Fibroblast of lung (primary cell): ENCODE results near the gene DLG2. TPM values are rescaled to one million over a fixed set of nuclear protein-coding genes. Genes with fewer than 3 reads are reported as not detected.

Experiments used
- DNase-seq, 2 donors: peaks; one replicate each; pipeline versions ENCODE4 v3.0.0 to v3.0.0-alpha.2; 2010; ENCODE audit warnings: low read depth in 2 of 2
- H2AFZ ChIP-seq: 2 replicates; pipeline ENCODE4 v1.5.1; 2012; ENCODE audit warnings: low read length, control low read depth, inconsistent platforms
- H3K27ac ChIP-seq: 2 replicates; pipeline ENCODE4 v1.5.1; 2011; ENCODE audit warnings: low read length, control low read depth; ENCODE audit not compliant: insufficient read depth
- H3K27me3 ChIP-seq: 2 replicates; pipeline ENCODE4 v1.5.1; 2011; ENCODE audit warnings: mild to moderate bottlenecking, low read length; ENCODE audit not compliant: control insufficient read depth, insufficient read depth
- H3K36me3 ChIP-seq: 2 replicates; pipeline ENCODE4 v1.5.1; 2011; ENCODE audit warnings: low read length; ENCODE audit not compliant: control insufficient read depth, insufficient read depth
- H3K4me1 ChIP-seq: 2 replicates; pipeline ENCODE4 v1.5.1; 2011; ENCODE audit warnings: low read length; ENCODE audit not compliant: control insufficient read depth, insufficient read depth; ENCODE audit errors: extremely low read depth
- H3K4me2 ChIP-seq: 2 replicates; pipeline ENCODE4 v1.5.1; 2011; ENCODE audit warnings: low read length, control low read depth; ENCODE audit not compliant: insufficient read depth; ENCODE audit errors: extremely low read depth
- H3K4me3 ChIP-seq, 4 experiments: fragments of 200-600 bp in 1 of 4; sonication (generic) in 1 of 4; replicated peaks in 1 of 4; 2 replicates each; pipeline ENCODE4 v1.5.1; 2011 to 2016; ENCODE audit warnings: low read length in 4 of 4, low read depth in 3 of 4, mild to moderate bottlenecking in 3 of 4, control low read depth in 2 of 4, inconsistent platforms in 1 of 4, mixed read lengths in 1 of 4; ENCODE audit not compliant: insufficient read depth in 1 of 4; ENCODE audit errors: control extremely low read depth in 1 of 4
- H3K79me2 ChIP-seq: 2 replicates; pipeline ENCODE4 v1.5.1; 2012; ENCODE audit warnings: mild to moderate bottlenecking, low read length, inconsistent platforms; ENCODE audit not compliant: control insufficient read depth, insufficient read depth
- H3K9ac ChIP-seq: 2 replicates; pipeline ENCODE4 v1.5.1; 2011; ENCODE audit warnings: mild to moderate bottlenecking, low read length, control low read depth; ENCODE audit not compliant: insufficient read depth
- H3K9me3 ChIP-seq: 2 replicates; pipeline ENCODE4 v1.5.1; 2012; ENCODE audit warnings: low read depth, low read length; ENCODE audit not compliant: control insufficient read depth, insufficient read depth
- H4K20me1 ChIP-seq: 2 replicates; pipeline ENCODE4 v1.5.1; 2011; ENCODE audit warnings: low read length; ENCODE audit not compliant: control insufficient read depth, insufficient read depth; ENCODE audit errors: extremely low read depth
- CTCF ChIP-seq, 2 donors: IDR thresholded peaks in 1 of 2; conservative IDR thresholded peaks in 1 of 2; 1 replicate in 1 of 2; 2 replicates in 1 of 2; pipeline ENCODE4 v1.5.1; 2011 to 2012; ENCODE audit warnings: low read length in 2 of 2, control low read depth in 1 of 2, inconsistent platforms in 1 of 2, low read depth in 1 of 2, mild to moderate bottlenecking in 1 of 2
- EZH2 ChIP-seq: IDR thresholded peaks from 2 replicates; pipeline ENCODE4 v1.5.1; 2012; ENCODE audit warnings: low read length, control low read depth, mild to moderate bottlenecking; ENCODE audit errors: missing control alignments
- polyA plus RNA-seq, 2 donors: library from polyadenylated mRNA; depleted of rRNA in 1 of 2; stranded (reverse) in 1 of 2; unstranded in 1 of 2; fragments of >200 nt; gene quantifications; 2 replicates each; pipeline ENCODE4 v1.2.1, GENCODE V29; 2011 to 2012; ENCODE audit warnings: missing spikeins in 1 of 2
- total RNA-seq: library from RNA; depleted of rRNA; stranded (reverse); fragments of >200 nt; gene quantifications from 2 replicates; pipeline ENCODE4 v1.2.1, GENCODE V29; 2014

Gene DLG2
- total and polyA plus RNA-seq, 2 donors (not counting 1 experiment from before 2014, with no cell fraction given): 0.77 to 2.3 TPM

- no peaks in the 10 kb centered on the region for H3K4me1 ChIP-seq
Observed at GRCh38 chr11:83956119-83956697, 1670.9 kb downstream of the DLG2 start.

GRCh38 chr11:83954780-83955179, 1672.4 kb downstream of the DLG2 start:
- H3K36me3 ChIP-seq: no peaks in the 10 kb centered on the region
- H3K4me1 ChIP-seq: no peaks in the 10 kb centered on the region
- no peak overlapping the region for H3K27ac ChIP-seq
- no peak overlapping the region for H3K4me2 ChIP-seq
- no peak overlapping the region for H3K4me3 ChIP-seq
- H3K27me3 ChIP-seq: no peaks in the 10 kb centered on the region
- DNase-seq: no peak
- H3K79me2 ChIP-seq: no peaks in the 10 kb centered on the region
- no peaks in the 10 kb centered on the region for H4K20me1 ChIP-seq
- TF ChIP-seq EZH2: no peak
- TF ChIP-seq CTCF (conservative IDR thresholded peaks at IDR 0.05 in 1 of 2, IDR thresholded peaks at IDR 0.05 in 1 of 2; ENCODE audit: low read depth in 1 of 2, low read length in 2 of 2): no peak
- no peak overlapping the region for H3K9ac ChIP-seq
- H3K9me3 ChIP-seq: no peaks in the 10 kb centered on the region
- H2AFZ ChIP-seq: no peak overlapping the region

More at GRCh38 chr11:83956119-83956697, 1670.9 kb downstream of the DLG2 start:
- H3K27ac ChIP-seq: no peak overlapping the region
- no peaks in the 10 kb centered on the region for H3K36me3 ChIP-seq
- H3K4me2 ChIP-seq: no peak overlapping the region
- H3K4me3 ChIP-seq: no peak overlapping the region
- H4K20me1 ChIP-seq: no peaks in the 10 kb centered on the region
- no peaks in the 10 kb centered on the region for H3K27me3 ChIP-seq
- TF ChIP-seq EZH2 (no peak), CTCF (conservative IDR thresholded peaks at IDR 0.05 in 1 of 2, IDR thresholded peaks at IDR 0.05 in 1 of 2; ENCODE audit: low read depth in 1 of 2, low read length in 2 of 2) (no peak)
- no peak overlapping the region for H3K9ac ChIP-seq
- H2AFZ ChIP-seq: no peak overlapping the region
- no peaks in the 10 kb centered on the region for H3K79me2 ChIP-seq
- no peak for DNase-seq
- no peaks in the 10 kb centered on the region for H3K9me3 ChIP-seq

GRCh38 chr11:83951521-83951920, 1675.6 kb downstream of the DLG2 start:
- TF ChIP-seq CTCF (conservative IDR thresholded peaks at IDR 0.05 in 1 of 2, IDR thresholded peaks at IDR 0.05 in 1 of 2; ENCODE audit: low read depth in 1 of 2, low read length in 2 of 2) (no peak), EZH2 (no peak)
- no peak for DNase-seq
- no peak overlapping the region for H2AFZ ChIP-seq

More at GRCh38 chr11:83951521-83951920, 1675.6 kb downstream of the DLG2 start:
- Histone ChIP-seq H4K20me1 (no peaks in the 10 kb centered on the region), H3K9ac (no peak overlapping the region), H3K79me2 (no peaks in the 10 kb centered on the region), H3K4me1 (no peaks in the 10 kb centered on the region), H3K27ac (no peak overlapping the region), H3K36me3 (no peaks in the 10 kb centered on the region), H3K4me3 (no peak overlapping the region), H3K4me2 (no peak overlapping the region), H3K9me3 (no peaks in the 10 kb centered on the region), H3K27me3 (no peaks in the 10 kb centered on the region)
